HG02798 (cell line): Measurements from ENCODE around the gene NR1I3.

Experiments
- ATAC-seq: cut with Tn5 transposase; IDR thresholded peaks from one replicate; pipeline ENCODE4 v1.9.1; 2021; ENCODE audit warnings: mild to moderate bottlenecking; ENCODE audit not compliant: unreplicated experiment, poor library complexity

The NR1I3 gene

DNA sequence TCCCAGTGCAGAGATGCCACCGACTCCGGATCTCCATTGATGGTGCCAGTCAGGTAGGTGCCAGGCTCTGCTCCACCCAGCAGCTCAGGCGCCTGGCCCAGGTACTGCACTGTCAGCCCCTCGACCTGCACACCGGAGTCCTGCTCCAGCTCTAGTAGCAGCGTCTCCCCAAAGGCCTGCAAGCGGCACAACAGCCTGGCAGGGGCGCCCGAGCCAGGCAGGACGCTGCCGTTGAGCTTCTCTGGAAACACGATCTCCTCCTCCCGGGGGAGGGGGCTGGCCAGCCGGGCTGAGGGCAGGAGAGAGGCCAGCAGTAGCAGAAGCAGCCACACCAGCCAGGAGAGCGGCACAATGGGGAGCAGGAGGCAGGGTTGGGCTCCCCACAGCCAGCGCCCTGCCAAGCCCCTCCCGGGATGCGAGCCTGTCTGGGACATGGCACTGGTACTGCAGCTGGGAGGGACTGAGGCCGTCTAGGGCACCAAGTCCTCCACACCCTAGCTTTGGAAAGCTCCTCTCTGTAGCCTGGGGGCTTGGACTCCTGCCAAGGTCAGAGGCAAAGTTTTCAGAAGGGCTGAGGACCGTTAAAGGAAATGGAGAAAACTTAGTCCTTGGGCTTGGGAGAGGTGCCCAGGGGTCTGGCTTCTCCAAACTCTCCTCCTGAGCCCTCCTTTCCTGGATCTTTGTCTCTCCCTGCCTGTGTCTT lies 39.7 kb downstream of the NR1I3 start:
- no peak for ATAC-seq

DNA sequence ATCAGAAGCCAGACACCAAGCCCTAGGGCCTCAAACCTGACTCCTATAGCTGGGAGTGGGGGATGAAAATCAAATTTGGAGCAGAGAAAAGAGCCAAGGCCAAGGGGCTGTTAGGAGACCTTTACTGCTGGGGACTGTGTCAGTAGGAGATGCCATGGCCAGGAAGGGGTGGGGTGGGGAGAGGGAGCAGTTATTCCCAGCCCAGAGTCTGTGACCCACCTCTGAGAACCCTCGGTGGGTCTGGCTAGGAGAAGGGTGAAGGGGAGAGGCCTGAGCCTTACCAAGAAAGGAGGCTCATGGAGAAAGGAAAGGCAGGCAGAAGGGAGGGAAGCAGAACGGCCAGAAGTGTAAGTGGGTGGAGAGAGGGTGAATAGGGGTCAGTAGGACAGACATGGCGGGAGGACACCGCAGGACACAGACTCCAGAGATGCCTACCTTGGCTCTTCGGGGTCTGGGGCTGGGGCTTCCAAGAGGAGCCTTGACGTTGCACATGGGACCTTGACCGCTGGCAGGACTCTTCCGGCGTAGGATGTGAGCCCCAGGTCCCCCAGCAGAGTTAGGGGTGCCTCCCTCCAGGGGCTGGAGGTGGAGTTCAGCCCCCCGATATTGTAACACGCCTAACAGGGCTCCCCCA lies 40.3 kb downstream of the NR1I3 start:
- ATAC-seq: no peak

DNA sequence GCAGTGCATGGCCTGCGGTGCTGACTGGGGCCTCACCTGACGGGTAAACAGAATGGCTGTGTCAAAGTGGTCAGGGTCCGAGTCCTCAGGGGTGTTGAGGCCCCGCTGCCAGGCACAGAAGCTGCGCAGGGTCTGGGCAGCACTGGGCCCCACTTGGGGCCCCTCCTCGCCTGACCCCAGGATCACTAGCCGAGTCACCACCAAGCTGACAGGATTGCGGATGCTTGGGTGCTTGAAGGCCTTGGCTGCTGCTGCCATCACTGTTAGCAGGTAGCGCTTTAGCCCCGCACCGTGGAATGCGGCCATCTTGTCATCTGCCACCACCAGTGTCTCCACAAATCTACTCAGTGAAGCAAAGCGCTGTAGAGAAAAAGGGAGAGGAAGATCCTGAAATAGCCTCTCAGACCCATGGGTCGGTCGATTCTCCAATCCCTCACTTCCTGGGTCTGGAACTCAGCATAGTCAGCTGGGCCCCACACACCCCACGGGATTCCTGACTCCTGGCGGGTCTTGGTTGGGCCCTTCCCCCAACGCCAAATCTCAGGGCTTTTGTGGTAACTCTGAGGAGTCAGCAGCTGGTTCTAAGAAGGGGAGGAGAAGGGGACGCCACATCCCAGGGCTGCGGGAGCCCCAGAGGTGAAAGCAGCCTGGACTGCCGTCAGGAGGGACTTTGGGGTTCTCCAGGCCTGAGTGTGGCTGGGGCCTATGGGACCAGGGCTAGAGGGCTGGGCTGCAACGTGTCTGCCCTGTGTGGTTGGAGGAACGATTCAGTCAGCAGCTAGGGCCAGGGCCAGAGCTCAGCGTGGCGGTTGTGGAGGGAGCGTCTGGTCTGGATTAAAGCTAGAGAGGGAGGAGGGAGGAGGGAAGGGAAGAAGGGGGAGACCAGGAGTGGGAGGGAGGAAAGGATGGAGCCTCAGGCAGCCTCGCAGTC lies 41.2 kb downstream of the NR1I3 start:
- ATAC-seq: no peak

DNA sequence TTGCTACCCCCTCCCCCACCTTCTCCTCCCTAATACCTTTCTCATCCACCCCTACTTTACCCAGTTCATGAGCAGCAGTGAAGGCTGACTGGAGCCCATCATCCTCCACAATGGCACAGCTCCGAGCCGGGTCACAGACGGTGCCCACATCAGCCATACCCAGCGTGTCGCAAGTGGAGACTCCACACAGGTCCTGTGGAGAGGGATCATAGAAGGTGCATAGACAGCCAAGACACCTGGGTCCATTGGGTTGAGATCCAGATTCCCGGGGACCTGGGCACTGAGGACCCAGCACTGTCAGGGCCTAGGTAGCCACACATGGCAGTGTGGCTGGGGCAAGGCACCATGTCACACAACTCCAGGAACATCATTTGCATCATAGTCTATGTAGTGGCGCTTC lies 41.9 kb downstream of the NR1I3 start:
- ATAC-seq: no peak

DNA sequence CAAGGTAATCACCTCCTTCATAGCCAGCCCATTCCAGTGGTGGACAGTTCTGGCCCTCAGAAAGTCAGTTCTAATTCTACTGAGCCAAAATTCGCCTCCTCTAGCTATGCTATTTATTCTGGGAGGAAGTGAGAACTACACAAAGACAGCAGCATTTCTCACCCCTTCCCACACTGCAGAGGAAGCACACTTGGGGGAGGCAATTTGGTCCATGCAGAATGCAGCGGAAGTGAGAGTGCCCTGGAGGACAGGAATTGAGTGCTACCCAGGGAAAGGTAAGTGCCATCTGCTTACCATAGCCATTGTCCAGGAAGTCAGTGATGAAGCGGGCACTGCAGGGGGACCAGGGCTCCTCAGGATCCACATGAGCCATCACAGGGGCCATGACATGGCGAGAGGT lies 42.8 kb downstream of the NR1I3 start:
- ATAC-seq: peak; percentile 46

DNA sequence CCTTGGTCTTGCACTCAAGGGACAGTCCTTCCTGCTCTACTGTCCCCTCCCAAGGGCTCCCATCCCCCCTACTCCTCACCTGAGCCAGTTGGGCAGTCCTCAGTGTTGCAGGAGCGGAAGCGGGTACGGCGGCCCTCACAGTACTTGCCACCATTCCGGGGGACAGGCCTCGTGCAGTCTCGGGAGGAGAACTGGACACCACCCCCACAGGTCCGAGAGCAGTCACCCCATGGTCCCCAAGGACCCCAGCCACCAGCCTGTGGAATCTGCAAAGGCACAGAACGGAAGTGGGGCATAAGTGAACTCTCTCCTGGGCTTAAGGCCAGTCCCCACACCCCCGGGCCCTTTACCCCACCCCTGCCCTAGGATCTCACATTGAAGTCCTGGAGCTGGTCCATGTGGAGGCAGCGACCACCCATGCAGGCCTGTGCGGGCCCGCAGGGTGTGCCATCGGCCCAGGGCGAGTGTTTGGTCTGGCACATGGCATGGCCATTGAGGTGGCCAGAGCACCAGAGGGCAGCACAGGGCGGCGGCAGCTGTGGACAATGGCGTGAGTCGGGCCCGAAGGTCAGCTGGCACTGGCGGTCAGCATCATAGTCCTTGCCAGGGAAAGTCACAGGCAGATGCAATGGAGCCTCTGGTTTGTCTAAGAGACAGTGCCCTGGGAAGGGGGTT lies 44.3 kb downstream of the NR1I3 start:
- no peak for ATAC-seq

DNA sequence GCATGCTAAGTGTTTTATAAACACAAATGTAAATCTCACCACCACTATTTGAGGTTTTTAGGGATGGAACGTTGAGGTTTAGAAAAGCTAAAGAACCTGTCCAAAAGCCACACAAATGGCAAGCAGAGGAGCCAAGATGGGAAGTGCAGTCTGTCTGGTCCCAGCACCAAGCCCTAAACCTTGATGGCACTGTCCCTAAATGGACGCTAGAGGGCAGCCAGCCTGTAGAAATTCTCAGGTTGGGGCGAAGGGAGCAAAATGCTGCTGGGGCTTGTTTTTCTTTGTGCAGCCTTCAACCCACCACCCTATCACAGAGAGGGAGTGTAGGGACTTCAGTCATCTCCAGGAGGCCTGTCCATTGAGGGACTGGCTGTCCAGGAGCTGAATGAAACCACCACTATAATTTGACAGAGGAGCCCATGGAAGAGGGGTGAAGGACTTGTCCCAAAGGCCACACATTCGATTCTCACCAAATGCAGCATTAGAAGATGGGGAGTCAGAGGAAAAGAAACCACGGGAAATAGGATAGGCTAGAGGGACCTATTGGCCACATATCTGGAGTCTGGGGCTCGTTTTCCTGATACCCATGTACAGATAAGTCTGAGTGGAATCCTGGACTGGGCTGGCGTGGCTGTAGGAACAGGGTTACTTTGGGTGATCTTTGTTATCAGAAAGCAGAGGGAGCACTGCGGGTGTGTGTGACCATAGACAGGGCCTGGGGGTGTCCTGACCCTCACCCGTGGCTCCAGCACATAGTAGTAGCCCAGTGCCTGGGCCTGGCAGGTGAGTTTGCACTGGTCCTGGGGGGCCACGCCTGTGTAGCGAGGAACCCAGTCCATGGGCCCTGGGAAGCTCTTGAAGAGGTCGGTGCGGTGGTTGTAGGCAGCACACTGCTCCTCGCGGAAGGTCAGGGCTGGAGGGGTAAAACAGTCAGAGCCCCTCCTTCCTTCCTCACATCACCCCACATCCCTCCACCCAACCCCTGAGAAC lies 45.2 kb downstream of the NR1I3 start:
- peak; percentile 60 for ATAC-seq

DNA sequence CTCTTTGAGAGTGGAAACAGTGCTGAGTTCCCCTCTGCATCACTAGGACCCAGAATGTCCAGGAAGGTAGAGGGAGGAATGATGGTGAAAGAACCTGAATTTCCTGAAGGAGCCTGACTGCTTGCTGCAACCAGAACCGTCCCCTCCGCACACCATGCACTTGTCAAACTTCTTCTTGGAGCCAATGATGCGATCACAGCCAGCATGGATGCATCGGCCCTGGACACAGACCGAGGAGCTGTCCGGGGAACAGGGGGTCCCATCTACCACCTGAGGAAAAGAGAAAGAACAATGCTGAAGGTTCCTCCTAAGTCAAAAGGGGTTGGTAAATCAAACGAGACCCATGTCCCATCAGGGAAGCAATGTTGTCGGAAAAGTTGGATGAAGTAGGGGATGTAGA lies 46.0 kb downstream of the NR1I3 start:
- no peak for ATAC-seq

DNA sequence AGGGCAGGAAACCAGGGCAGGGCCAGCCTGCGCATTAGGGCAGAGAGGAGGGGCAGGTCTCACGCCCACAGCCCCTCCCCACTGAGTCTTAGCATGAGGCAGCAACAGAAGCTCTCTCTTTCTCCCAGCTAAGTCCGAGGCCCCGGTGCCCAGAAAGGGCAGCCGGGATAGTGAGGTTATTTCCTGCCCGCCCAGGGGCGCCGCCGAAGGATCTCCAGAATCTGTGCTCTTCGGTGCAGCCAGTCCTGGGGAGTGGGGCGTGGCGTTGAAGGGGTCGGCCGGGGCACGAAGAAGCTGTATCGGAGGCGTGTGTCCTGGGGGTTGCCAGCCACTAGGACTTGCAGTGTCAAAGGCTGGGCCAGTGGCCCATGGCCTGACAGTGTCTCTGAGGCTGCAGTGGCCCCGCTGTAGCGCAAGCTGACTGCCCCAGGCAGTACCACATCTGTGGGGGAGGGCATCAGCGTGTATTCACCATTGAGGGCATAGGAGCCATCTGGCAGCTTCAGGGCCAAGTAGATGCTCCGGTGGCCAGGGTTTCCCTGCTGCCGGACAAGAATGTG lies 47.0 kb downstream of the NR1I3 start:
- no peak for ATAC-seq

DNA sequence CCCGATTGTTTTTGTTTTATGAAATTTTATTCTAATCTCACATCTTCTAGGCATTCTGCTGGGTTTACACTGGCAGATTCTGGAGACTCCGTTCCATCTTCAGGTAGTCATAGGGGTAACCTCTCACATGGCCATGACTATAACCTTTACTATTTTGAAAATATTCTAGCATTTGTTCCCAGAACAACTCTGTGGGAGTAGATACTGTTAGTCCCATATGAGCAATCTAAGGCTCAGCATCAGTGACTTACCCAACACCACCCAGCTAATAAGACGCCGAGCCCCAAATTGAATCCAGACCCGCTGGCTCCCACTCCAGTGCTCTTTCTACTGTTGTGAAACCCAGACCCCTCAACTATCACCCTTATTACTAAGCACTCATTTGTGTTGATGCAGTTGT lies 49.0 kb downstream of the NR1I3 start:
- no peak for ATAC-seq

DNA sequence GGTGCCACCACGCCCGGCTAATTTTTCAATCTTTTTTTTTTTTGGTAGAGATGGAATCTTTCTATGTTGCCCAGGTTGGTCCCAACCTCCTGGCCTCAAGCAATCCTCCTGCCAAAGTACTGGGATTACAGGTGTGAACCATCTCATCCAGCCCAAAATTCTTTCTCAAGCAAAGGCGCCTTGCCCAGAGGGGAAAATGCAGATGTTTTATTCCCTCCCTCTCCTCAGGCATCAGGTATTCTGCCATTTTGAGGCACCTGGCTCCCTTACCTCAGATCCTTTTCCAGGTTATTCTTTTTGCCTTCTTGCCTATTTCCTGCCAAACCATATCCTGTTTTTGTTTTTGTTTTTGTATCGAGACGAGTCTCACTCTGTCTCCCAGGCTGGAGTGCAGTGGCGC lies 49.6 kb downstream of the NR1I3 start:
- ATAC-seq: no peak

DNA sequence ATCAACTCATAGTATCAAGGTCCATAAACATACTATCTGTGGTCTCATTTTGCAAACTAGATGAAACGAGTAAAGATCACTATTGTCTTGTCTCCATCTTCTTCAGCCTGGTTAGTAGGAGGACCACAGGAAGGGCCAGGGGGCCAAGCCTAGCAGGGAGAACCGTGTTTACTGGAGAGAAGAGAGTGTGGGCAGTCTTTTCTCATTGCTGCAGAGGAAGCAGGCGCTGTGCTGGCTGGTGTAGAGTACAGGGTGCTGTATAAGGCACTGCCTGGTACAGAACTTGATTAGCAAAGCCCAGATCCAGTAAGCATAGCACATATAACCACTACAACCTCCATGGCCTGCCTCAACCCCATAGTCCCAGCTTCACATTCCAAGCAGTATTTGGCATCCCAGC lies 50.7 kb downstream of the NR1I3 start:
- no peak for ATAC-seq

DNA sequence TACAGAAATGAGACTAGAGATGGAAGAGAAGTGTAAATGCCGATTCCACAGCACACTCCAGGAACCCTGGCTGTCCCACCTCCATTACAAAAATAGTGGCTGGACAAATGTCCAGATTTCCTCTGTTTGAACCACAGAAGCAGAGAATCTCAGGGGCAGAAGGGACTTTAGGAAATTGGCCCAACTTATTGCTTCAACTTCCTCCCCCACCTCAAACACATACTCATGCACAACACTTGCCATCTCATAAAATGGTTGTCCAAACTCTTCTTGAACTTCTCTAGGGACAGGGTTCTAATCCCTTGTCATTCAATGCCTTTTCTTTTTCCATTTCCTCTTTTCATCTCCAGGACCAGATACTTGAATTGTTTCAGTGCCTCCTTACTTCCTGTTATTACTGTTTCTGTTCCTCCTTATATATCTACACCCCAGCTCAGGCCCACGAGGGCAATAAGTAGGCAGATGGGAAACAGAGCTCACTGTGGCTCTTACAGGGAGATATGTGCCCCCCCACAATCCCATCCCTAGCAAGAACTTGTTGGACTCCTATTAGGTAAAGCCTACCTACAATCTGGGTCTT lies 52.2 kb downstream of the NR1I3 start:
- ATAC-seq: peak; percentile 25

DNA sequence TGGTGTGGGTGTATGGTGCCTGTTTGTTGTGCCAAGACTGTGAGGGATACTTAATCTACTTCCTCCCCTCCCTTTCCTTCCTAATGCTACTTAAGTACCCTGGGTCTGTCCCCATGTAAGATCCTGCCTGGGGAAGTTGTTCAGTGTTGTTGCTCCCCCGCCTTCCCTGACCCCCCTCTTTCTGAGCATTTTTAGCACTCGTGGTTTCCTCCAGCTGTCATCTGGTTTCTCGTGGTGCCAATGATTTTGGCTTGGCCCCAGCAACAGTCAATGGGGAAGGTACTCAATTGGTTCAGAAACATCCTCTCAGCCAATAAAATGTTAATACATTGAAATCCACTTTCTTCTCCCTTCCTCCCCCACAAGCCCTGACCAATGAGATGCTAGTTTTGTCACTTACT lies 52.7 kb downstream of the NR1I3 start:
- ATAC-seq: peak; percentile 81

DNA sequence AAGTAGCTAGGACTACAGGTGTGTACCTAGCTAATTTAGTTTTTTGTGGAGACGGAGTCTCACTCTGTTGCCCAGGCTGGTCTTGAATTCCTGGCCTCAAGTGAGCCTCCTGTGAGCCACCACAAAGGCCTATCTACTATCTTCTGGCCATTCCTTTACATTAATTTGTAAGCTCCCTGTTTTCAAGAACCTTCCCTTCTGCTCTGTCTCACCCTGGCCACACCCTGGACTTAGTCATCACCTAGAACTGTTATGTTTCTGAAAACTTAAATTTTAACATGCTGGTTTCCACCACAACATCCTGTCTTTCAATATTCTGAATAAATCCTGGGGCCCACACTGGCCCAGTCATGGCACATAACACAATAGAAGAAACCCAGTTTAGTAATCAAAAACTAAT lies 55.8 kb downstream of the NR1I3 start:
- ATAC-seq: peak; percentile 33

DNA sequence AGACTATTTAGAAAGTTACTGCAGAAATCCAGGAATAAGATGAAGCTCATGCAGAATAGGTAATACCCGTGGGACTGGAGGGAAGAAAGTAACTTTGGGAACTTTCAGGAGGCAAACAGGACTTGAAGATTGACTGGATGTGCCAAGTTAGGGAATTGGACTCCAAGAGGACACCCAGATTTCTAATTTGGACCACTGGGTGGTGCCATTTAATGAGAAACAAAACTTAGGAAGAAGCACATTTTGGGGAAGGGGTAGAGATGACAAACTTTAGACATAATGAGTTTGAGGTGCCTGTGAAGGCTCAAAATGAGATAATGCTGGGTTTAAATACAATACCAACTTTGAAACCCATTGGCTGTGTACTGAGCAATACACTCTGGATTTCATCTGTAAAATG lies 57.4 kb downstream of the NR1I3 start:
- no peak for ATAC-seq

DNA sequence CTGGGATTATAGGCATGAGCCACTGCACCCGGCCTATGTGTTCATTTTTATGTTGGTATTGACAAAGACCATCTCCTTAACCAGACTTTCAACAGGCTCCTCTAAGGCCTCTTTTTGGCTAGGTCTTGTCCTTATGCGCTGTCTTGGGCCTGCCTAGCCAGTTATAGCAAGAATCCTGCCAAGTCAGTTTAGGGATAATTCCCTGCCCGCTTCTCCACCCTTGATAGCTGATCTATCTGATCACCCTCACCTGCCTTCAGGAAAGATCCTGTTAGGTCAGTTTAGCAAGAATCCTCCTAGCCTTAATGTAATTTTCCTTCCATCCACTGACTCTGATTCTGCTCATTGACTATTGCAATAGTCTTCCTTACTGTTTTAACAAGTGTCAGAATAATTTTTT lies 58.3 kb downstream of the NR1I3 start:
- no peak for ATAC-seq
